SU-DHL-6 (cell line): ENCODE measurements around the gene PLCD1.

Experiments
- EZH2phosphoT487 ChIP-seq: fragments of 200-600 bp; sonication (generic), shearing (Covaris generic); conservative IDR thresholded peaks from 2 replicates; pipeline ENCODE4 v1.6.1; 2018; ENCODE audit warnings: mild to moderate bottlenecking, antibody characterized with exemption, low read length, moderate library complexity, mixed read lengths
- TF ChIP-seq, protein P1 (sequence below): fragments of 200-600 bp; sonication (generic); IDR thresholded peaks from one replicate; pipeline ENCODE4 v1.5.1; 2017; ENCODE audit warnings: antibody characterized with exemption, mild to moderate bottlenecking, low read length, moderate library complexity; ENCODE audit not compliant: insufficient read depth, poor library complexity, severe bottlenecking

DNA sequence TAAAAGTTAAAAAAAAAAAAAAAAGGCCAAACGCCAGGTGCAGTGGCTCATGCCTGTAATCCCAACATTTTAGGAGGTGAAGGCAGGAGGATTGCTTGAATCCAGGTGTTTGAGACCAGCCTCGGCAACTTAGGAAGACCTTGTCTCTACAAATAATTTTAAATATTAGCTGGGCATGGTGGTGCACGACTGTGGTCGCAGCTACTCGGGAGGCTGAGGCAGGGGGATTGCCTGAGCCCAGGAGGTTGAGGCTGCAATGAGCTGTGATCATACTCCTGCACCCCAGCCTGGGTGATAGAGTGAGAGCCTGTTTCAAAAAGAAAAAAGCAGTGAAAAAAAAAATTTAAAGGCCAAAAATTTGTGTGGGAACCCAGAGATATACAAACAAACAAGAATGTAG lies 6.8 kb upstream of the PLCD1 start:
- TF ChIP-seq, protein P1, sequence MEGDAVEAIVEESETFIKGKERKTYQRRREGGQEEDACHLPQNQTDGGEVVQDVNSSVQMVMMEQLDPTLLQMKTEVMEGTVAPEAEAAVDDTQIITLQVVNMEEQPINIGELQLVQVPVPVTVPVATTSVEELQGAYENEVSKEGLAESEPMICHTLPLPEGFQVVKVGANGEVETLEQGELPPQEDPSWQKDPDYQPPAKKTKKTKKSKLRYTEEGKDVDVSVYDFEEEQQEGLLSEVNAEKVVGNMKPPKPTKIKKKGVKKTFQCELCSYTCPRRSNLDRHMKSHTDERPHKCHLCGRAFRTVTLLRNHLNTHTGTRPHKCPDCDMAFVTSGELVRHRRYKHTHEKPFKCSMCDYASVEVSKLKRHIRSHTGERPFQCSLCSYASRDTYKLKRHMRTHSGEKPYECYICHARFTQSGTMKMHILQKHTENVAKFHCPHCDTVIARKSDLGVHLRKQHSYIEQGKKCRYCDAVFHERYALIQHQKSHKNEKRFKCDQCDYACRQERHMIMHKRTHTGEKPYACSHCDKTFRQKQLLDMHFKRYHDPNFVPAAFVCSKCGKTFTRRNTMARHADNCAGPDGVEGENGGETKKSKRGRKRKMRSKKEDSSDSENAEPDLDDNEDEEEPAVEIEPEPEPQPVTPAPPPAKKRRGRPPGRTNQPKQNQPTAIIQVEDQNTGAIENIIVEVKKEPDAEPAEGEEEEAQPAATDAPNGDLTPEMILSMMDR: no peak
- no peak for TF ChIP-seq EZH2phosphoT487
